ENCODE results near the gene TANK. TPM values are rescaled to one million over a fixed set of nuclear protein-coding genes. Genes with fewer than 3 reads are reported as not detected.

TANK gene
- total and polyA plus RNA-seq, 4 donors = 17.2 to 62.1 (median 42.3) TPM

DNA sequence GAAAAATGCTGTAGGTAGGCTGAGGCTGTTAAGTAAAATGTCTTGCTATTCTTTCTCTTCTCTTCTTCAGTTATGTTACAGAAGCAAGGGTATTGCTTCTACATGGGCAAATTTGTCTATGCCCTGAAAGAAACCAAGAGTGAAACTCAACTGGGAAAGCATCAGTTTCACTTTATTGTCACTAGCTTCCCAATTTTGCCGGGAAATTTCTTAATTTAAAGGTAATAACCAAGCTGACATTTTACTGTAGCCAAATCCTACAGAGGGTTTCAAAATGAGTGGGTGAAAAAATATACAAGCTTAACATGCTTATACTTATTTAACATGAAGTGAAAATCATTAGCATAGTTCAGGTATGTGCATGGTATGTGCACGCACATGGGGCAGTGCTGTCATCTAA, 3.2 kb downstream of the TANK start:
- H3K27me3 ChIP-seq (ENCODE audit: control insufficient read depth in 4 of 4, insufficient read depth in 4 of 4, low read length in 3 of 4) = no peaks in the 10 kb centered on the region
- no peak overlapping the region for H3K4me3 ChIP-seq (ENCODE audit: low read depth in 1 of 3, low read length in 3 of 3)
- TF ChIP-seq NR2F2 (IDR thresholded peaks at IDR 0.05) = no peak
- TF ChIP-seq RXRA (IDR thresholded peaks at IDR 0.05) = no peak
- no peak for TF ChIP-seq FOXA2 (IDR thresholded peaks at IDR 0.05)
- TF ChIP-seq SP1 (IDR thresholded peaks at IDR 0.05) = no peak
- TF ChIP-seq, protein P1, sequence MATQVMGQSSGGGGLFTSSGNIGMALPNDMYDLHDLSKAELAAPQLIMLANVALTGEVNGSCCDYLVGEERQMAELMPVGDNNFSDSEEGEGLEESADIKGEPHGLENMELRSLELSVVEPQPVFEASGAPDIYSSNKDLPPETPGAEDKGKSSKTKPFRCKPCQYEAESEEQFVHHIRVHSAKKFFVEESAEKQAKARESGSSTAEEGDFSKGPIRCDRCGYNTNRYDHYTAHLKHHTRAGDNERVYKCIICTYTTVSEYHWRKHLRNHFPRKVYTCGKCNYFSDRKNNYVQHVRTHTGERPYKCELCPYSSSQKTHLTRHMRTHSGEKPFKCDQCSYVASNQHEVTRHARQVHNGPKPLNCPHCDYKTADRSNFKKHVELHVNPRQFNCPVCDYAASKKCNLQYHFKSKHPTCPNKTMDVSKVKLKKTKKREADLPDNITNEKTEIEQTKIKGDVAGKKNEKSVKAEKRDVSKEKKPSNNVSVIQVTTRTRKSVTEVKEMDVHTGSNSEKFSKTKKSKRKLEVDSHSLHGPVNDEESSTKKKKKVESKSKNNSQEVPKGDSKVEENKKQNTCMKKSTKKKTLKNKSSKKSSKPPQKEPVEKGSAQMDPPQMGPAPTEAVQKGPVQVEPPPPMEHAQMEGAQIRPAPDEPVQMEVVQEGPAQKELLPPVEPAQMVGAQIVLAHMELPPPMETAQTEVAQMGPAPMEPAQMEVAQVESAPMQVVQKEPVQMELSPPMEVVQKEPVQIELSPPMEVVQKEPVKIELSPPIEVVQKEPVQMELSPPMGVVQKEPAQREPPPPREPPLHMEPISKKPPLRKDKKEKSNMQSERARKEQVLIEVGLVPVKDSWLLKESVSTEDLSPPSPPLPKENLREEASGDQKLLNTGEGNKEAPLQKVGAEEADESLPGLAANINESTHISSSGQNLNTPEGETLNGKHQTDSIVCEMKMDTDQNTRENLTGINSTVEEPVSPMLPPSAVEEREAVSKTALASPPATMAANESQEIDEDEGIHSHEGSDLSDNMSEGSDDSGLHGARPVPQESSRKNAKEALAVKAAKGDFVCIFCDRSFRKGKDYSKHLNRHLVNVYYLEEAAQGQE (IDR thresholded peaks at IDR 0.05) = no peak
- no peak for TF ChIP-seq TAF1 (conservative IDR thresholded peaks at IDR 0.05)
- no peak for TF ChIP-seq EGR1 (IDR thresholded peaks at IDR 0.05; ENCODE audit: low read depth in 2 of 2)
- TF ChIP-seq, protein P2, sequence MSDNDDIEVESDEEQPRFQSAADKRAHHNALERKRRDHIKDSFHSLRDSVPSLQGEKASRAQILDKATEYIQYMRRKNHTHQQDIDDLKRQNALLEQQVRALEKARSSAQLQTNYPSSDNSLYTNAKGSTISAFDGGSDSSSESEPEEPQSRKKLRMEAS (IDR thresholded peaks at IDR 0.05) = no peak
- no peak for TF ChIP-seq JUND (IDR thresholded peaks at IDR 0.05)
- TF ChIP-seq, protein P3, sequence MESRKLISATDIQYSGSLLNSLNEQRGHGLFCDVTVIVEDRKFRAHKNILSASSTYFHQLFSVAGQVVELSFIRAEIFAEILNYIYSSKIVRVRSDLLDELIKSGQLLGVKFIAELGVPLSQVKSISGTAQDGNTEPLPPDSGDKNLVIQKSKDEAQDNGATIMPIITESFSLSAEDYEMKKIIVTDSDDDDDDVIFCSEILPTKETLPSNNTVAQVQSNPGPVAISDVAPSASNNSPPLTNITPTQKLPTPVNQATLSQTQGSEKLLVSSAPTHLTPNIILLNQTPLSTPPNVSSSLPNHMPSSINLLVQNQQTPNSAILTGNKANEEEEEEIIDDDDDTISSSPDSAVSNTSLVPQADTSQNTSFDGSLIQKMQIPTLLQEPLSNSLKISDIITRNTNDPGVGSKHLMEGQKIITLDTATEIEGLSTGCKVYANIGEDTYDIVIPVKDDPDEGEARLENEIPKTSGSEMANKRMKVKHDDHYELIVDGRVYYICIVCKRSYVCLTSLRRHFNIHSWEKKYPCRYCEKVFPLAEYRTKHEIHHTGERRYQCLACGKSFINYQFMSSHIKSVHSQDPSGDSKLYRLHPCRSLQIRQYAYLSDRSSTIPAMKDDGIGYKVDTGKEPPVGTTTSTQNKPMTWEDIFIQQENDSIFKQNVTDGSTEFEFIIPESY (IDR thresholded peaks at IDR 0.05) = no peak
- no peak for TF ChIP-seq HNF4G (IDR thresholded peaks at IDR 0.05)
- TF ChIP-seq RAD21 (IDR thresholded peaks at IDR 0.05) = no peak
- TF ChIP-seq, protein P4, sequence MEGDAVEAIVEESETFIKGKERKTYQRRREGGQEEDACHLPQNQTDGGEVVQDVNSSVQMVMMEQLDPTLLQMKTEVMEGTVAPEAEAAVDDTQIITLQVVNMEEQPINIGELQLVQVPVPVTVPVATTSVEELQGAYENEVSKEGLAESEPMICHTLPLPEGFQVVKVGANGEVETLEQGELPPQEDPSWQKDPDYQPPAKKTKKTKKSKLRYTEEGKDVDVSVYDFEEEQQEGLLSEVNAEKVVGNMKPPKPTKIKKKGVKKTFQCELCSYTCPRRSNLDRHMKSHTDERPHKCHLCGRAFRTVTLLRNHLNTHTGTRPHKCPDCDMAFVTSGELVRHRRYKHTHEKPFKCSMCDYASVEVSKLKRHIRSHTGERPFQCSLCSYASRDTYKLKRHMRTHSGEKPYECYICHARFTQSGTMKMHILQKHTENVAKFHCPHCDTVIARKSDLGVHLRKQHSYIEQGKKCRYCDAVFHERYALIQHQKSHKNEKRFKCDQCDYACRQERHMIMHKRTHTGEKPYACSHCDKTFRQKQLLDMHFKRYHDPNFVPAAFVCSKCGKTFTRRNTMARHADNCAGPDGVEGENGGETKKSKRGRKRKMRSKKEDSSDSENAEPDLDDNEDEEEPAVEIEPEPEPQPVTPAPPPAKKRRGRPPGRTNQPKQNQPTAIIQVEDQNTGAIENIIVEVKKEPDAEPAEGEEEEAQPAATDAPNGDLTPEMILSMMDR (IDR thresholded peaks at IDR 0.05; ENCODE audit: low read depth, low read length, missing input control) = no peak
- TF ChIP-seq HNF4A (conservative IDR thresholded peaks at IDR 0.05) = no peak
- no peak for TF ChIP-seq GABPA (IDR thresholded peaks at IDR 0.05 in 1 of 2, conservative IDR thresholded peaks at IDR 0.05 in 1 of 2)
- TF ChIP-seq YY1 (IDR thresholded peaks at IDR 0.05) = no peak
- TF ChIP-seq, protein P5, sequence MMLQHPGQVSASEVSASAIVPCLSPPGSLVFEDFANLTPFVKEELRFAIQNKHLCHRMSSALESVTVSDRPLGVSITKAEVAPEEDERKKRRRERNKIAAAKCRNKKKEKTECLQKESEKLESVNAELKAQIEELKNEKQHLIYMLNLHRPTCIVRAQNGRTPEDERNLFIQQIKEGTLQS (IDR thresholded peaks at IDR 0.05) = no peak
- H3K9ac ChIP-seq (ENCODE audit: low read depth in 1 of 2, low read length in 2 of 2) = no peak overlapping the region
- no peak overlapping the region for H3K27ac ChIP-seq (ENCODE audit: low read depth in 1 of 2, low read length in 2 of 2)
- DNase-seq (ENCODE audit: low spot score) = no peak
- H3K9me3 ChIP-seq (ENCODE audit: control insufficient read depth in 4 of 4, low read length in 3 of 4) = no peaks in the 10 kb centered on the region
- WGBS = 79% methylated on average over 2 of the region's 2 CpGs
- peaks cover 0 to 6% (median 2%) of the 10 kb centered on the region in 4 donors for H3K36me3 ChIP-seq (ENCODE audit: control insufficient read depth in 4 of 4, insufficient read depth in 3 of 4, low read depth in 1 of 4, low read length in 3 of 4)
- H3K4me1 ChIP-seq (ENCODE audit: control insufficient read depth in 4 of 4, insufficient read depth in 4 of 4, low read length in 3 of 4) = peaks cover 0 to 48% (median 22%) of the 10 kb centered on the region in 4 donors
